ENCODE measurements around the gene CST7.

The CST7 gene

GRCh38 chr20:25006431-25007167 is 57.5 kb downstream of the CST7 start:
- DNase-seq, result no peak

- DNase-seq, result no peak
These were observed 58.6 kb downstream of the CST7 start for GRCh38 chr20:25007491-25008305.

GRCh38 chr20:25008388-25009217 is 59.5 kb downstream of the CST7 start:
- no peak for DNase-seq

Measured in cerebellar nuclear complex (tissue), 1 donor.